ENCODE results near the gene TAF5L.
"Not testable (repeated sequence)": the region's sequence is repeated elsewhere in the genome, so short reads cannot be mapped to it uniquely, and the experiment has no call there.

TAF5L gene

GRCh38 chr1:229600229-229600628, 25.7 kb downstream of the TAF5L start:
- no peak for DNase-seq

DNA sequence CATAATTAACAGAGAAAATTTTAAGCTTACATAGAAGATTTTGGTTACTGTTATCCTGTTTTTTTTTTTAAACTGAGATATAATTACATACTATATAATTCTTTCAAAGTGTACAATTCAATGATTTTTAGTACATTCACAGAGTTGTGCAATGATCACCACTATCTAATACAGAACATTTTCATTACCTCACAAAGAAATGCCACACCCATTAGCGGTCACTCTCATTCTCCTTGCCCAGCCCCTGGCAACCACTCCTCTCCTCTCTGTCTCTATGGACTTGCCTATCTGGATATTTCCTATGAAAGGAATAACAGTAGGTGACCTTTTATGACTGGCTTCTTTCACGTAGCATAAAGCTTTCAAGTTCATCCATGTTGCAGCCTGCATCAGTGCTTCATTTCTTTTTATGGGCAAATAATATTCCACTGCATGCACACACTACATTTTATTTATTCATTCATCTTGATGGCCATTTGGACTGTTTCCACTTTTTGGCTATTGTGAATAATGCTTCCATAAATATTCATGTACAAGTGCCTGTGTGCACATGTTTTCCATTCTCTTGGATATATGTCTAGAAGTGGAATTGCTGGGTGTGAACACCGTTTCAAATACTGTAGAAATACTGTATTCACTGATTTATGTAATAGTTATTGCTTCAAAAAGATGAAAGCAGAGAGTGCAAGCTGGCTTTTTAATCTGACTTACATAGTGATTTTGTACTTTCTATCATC, 26.5 kb downstream of the TAF5L start:
- no peak for DNase-seq

DNA sequence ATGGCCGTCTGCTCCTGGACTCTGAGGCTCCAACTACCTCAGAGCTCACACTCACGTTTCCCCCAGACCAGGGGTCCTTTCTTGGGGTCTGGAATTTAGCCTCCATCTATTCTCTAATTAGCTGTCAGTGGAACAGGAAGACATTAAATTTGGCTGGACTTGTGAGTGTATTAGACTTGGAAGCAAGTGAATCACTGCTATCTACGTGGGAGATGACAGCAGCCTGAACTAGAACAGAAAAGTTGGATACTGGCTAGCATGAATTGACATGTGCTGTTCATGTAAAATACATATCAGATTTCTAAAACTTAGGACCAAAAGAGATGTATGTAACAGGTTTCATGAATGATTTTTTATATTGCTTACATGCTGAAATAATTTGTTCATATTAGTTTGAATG, 28.0 kb downstream of the TAF5L start:
- no peak for DNase-seq

GRCh38 chr1:229596925-229597699, 28.8 kb downstream of the TAF5L start:
- DNase-seq, result no peak

DNA sequence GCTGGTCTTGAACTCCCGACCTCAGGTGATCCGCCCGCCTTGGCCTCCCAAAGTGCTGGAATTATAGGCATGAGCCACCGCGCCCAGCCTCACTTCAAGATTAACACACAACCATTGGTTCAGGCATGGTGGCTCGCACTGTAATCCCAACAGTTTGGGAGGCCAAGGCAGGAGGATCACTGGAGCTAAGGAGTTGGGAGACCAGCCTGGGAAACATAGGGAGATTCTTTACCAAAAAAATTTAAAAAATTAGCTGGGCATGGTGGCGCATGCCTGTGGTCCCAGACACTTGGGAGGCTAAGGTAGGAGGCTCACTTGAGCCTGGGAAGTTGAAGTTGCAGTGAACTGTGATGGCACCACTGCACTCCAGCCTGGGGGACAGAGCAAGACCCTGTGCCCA, 30.0 kb downstream of the TAF5L start:
- not testable (repeated sequence) for DNase-seq

DNA sequence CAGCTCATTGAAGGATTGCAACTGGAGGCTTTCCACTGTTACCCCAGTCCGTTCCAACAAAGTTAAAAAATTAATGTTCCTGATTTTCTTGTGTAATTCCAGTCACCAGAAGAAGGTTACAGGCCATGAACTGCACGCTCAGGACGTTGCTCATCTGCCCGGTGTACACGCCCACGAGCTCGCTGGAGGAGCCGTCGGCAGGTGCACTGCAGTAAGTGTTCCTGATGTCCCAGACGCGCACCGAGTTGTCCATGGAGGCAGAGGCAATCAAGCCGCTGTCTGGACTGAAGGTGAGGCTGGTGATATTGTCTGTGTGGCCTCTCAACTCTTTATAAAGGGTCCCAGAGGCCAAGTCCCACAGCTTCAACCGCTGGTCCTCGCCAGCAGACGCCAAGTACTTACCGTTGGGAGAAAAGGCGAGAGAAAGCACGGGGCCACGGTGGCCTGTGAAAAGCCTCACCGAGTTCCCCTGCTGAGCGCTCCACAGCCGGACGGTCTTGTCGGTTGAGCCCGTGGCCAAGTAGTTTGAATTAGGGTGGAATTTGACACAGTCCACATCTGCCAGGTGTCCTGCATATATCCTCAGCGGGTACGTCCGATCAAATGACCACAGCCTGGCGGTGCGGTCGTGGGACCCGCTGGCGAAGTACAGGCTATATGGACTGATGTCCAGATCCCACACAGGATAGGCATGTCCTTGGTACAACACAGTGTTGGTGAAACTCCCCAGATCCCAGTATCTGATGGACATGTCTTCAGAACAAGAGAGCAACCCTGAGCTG, 31.5 kb downstream of the TAF5L start:
- no peak for DNase-seq

GRCh38 chr1:229593800-229594199, 32.1 kb downstream of the TAF5L start:
- DNase-seq, result no peak

GRCh38 chr1:229590119-229590518, 35.8 kb downstream of the TAF5L start:
- DNase-seq, result no peak

- DNase-seq, result no peak
Measured at GRCh38 chr1:229585338-229585737, 40.6 kb downstream of the TAF5L start.

GRCh38 chr1:229582715-229583114, 43.2 kb downstream of the TAF5L start:
- DNase-seq, result no peak

DNA sequence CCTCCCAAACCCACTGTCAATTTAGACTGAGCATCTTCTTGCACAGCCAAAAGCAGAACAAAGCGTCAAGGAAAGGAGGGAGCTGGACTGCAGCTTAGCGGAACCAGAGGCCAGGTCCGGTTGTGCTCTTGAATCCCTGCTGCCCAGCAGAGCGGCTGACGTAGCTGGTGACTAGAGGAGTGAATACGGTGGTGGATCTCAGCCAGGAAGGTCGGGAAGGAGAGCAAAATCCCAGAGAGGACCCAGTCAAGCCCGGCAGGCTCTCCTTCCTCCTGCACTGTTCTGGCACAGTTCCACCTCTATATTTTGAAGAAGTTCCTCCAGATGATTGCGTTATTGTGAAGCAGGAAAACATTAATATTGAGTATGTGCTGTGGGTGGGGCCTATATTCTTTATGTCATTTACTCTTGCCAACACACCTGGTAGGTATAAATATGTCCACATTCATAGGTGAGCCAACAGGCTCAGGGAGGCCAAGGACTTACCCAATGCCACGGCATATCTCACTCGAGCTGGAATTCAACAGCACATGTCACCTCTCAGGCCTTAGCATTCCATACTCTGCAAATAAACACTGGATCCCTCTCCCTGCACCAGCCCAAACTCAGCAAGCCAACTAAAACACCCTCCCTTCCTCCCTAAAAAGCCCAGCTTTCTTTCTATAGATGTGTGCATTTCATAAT, 43.8 kb downstream of the TAF5L start:
- peak; percentile 35 for DNase-seq

- DNase-seq, result no peak
Measured at GRCh38 chr1:229581485-229581884, 44.4 kb downstream of the TAF5L start.

- DNase-seq, result peak; percentile 68
Measured at GRCh38 chr1:229579059-229579673, 46.8 kb downstream of the TAF5L start.

DNA sequence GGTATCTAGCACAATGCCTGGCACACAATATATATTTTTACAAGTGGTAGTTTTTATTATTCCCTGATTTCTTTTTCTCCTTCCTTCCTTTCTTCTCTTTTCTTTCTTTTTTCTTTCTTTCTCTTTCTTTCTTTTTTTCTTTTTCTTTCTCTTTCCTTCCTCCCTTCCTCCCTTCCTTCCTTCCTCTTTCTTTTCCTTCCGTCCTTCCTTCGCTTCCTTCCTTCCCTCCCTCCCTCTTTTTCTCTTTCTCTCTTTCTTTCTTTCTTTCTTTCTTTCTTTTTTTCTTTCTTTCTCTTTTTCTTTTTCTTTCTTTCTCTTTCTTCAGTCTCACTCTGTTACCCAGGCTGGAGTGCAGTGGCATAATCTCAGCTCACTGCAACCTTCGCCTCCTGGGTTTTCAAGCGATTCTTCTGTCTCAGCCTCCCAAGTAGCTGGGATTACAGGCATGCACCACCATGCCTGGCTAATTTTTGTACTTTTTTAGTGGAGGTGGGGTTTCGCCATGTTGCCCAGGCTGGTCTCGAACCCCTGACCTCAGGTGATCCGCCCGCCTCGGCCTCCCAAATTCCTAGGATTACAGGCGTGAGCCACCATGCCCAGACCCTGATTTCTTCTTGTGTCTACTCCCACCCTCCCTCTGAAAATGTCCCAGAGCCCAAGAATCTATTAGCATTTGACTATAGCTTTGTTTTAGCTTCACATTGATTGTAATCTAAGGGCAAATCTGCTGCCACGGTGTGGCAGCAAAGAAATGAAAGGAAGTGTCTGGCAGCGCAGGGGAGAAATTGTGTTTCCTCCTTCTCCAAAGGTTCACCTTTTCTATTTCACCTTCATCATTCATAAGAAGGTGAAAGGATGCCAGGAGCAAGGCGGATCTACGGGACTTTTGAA, 47.5 kb downstream of the TAF5L start:
- DNase-seq, result no peak

DNA sequence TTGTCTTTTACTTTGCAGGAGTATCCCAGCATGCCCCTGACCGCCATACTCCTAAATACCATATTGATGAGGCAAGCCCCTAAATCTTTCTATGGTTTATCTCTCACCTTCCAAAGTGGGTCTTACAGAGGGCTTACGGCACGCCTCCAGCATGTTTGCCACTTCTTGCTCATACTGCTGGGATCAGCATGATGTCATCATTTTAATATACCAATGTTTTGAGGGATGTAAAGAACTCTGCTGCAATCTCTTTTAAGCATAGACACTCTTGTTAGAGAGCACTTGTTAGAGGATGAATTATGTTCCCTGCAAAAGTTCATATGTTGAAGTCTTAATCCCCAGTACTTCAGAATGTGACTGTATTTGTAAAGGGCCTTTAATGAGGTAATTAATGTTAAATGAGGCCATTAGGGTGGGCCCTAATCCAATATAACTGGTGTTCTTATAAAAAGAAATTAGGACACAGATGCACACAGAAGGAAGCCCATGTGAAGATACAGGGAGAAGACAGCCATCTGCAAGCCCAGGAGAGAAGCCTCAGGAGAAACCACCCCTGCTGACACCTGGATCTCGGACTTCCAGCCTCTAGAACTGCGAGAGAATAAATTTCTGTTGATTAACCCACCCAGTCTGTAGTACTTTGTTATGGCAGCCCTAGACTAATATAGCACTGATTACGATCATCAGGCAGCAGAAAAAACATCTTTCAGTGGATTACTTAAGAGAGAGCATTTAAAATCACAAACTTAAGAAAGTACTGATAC, 51.1 kb downstream of the TAF5L start:
- DNase-seq, result no peak

GRCh38 chr1:229572286-229572685, 53.6 kb downstream of the TAF5L start:
- DNase-seq, result no peak

DNA sequence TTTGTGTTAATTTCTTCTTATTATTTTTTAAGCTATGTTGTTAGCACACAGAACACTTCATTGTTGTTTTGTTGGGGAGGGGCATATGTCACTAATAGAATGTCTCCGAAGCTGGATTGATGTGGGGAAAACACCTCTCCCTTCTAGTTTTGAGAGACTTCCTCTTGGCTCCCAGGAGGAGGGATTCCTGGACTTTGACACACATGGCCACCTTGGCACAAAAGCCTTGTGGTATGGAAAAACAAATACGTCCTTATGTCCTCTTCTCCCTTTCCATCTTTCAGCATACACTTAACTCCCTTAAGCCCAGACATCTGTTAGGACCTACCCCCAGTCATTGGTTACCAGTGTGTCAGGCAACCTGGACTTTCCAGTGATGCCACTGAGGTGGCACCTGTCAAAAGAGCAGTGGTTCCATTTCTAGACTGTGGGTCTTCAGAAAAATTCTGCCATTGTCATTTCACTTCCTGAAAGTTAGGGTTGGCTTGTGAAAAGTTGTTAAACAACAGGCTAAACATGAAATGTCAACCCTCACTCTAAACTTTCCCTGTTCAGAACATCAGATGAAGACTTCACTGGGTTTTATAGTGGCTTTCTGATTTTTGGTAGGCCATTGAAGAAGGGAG, 54.9 kb downstream of the TAF5L start:
- DNase-seq, result no peak

DNA sequence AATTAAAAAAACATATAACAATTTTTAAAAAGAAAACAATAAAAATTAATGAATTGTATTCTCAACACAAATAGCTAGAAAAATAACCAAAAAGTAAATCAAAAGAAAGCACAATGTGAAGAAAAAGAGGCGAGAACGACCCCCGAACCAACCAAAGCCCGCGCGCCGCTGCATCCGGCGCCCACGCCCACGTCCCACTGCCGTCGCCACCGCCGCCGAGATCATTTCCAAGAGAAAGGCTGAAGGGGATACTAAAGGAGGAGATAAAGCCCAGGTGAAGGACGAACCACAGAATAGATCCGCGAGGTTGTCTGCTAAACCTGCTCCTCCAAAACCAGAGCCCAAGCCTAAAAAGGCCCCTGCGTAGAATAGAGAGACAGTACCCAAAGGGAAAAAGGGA, 55.6 kb downstream of the TAF5L start:
- DNase-seq, result no peak

DNA sequence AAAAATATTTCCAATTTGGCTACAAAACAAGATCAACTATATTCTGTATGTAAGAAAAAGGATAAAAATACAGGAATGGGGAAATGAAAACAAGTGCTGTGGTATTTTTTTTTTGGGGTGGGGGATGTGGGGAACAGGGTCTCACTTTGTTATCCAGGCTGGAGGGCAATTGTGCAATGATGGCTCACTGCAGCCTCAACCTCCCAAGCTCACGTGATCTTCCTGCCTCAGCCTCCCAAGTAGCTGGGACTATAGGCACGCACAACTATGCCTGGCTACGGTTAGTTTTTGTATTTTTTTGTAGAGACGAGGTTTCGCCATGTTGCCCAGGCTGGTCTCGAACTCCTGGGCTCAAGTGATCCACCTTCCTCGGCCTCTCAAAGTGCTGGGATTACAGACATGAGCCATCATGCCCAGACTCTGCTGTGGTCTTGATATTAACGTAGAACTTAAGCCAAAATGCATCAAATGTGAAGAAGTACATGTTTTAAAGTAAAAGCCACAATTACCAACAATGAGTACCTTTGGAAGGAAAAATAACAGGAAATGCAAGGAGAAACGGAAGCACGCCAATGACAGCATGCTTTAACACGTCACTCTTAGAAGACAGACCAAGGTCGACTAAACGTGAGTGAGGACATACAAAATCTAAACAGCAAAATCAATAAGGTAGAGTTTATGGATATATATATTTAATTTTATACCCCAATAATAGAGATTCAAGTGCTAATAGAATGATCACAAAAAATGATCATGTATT, 58.6 kb downstream of the TAF5L start:
- DNase-seq, result no peak

Data from left hindlimb (tissue), 1 donor.